Measurements from ENCODE around the gene AP3S1. TPM values are rescaled to one million over a fixed set of nuclear protein-coding genes. Genes with fewer than 3 reads are reported as not detected.

Gene AP3S1
- total RNA-seq, 1 donor from 2014 or later, result 73.2 TPM

- TF ChIP-seq CTCF (conservative IDR thresholded peaks at IDR 0.05; ENCODE audit: low read depth, low read length), result no peak
- no peak for DNase-seq (ENCODE audit: low read depth)
- H3K4me3 ChIP-seq (ENCODE audit: low read depth, low read length), result no peak overlapping the region
Observed at GRCh38 chr5:115849258-115849798, 7.6 kb downstream of the AP3S1 start.

- TF ChIP-seq CTCF (conservative IDR thresholded peaks at IDR 0.05; ENCODE audit: low read depth, low read length), result no peak
- no peak for DNase-seq (ENCODE audit: low read depth)
- no peak overlapping the region for H3K4me3 ChIP-seq (ENCODE audit: low read depth, low read length)
Observed at GRCh38 chr5:115850744-115851416, 9.1 kb downstream of the AP3S1 start.

- no peak overlapping the region for H3K4me3 ChIP-seq (ENCODE audit: low read depth, low read length)
- TF ChIP-seq CTCF (conservative IDR thresholded peaks at IDR 0.05; ENCODE audit: low read depth, low read length), result no peak
- DNase-seq (ENCODE audit: low read depth), result no peak
Observed at GRCh38 chr5:115854139-115854538, 12.4 kb downstream of the AP3S1 start.

GRCh38 chr5:115855959-115856358 is 14.2 kb downstream of the AP3S1 start:
- no peak for DNase-seq (ENCODE audit: low read depth)
- no peak for TF ChIP-seq CTCF (conservative IDR thresholded peaks at IDR 0.05; ENCODE audit: low read depth, low read length)

GRCh38 chr5:115857057-115857479 is 15.3 kb downstream of the AP3S1 start:
- H3K4me3 ChIP-seq (ENCODE audit: low read depth, low read length), result no peak overlapping the region
- no peak for DNase-seq (ENCODE audit: low read depth)
- TF ChIP-seq CTCF (conservative IDR thresholded peaks at IDR 0.05; ENCODE audit: low read depth, low read length), result no peak

More at GRCh38 chr5:115855959-115856358, 14.2 kb downstream of the AP3S1 start:
- H3K4me3 ChIP-seq (ENCODE audit: low read depth, low read length), result no peak overlapping the region

GRCh38 chr5:115857626-115858349 is 16.1 kb downstream of the AP3S1 start:
- TF ChIP-seq CTCF (conservative IDR thresholded peaks at IDR 0.05; ENCODE audit: low read depth, low read length), result no peak
- no peak for DNase-seq (ENCODE audit: low read depth)
- H3K4me3 ChIP-seq (ENCODE audit: low read depth, low read length), result no peak overlapping the region
